ENCODE results near the gene PON2. TPM values are rescaled to one million over a fixed set of nuclear protein-coding genes. Genes with fewer than 3 reads are reported as not detected.

PON2 gene
- total and polyA plus RNA-seq, 2 experiments from 2014 or later = 39.4 to 42.4 TPM

DNA sequence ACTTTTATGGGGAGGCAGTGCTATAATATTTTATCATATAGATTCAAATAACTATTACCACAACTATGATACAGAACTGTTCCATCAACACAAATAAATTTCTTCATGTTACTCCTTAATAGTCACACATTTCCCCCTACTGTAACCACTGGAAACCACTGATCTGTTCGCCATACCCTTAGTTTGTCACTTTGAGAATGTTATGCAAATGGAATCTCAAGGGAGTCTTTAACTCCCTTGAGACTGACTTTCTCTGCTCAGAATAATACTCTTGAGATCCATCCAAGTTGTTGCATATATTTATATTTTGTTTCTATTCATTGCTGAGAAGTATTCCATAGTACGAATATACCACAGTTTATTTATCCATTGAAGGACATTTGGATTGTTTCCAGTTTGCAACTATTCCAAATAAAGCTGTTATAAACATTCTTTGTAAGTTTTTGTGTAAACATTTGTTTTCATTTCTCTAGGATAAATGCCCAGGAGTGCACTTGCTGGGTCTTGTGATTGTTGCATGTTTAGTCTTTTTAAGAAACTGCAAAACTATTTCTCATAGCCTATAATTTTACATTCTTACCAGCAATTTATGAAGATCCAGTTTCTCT, 19.7 kb upstream of the PON2 start:
- H3K9me2 ChIP-seq (ENCODE audit: insufficient read depth) = no peaks in the 10 kb centered on the region
- no peak overlapping the region for H2AFZ ChIP-seq
- H3F3A ChIP-seq (replicated peaks; ENCODE audit: low read depth) = no peaks in the 10 kb centered on the region
- Mint-ChIP-seq H3K36me3 (ENCODE audit: low read depth) (peaks cover 6% of the 10 kb centered on the region; the same call in 1 of the 3 replicates), H3K9me3 (peaks cover 15% of the 10 kb centered on the region), H3K27ac (no peak overlapping the region), H3K4me3 (no peak overlapping the region), H3K27me3 (ENCODE audit: insufficient read depth, low read depth, poor library complexity) (no peaks in the 10 kb centered on the region), H3K4me1 (no peaks in the 10 kb centered on the region)
- no peaks in the 10 kb centered on the region for H3K27me3 ChIP-seq (ENCODE audit: insufficient read depth)
- no peak overlapping the region for H3K4me2 ChIP-seq
- H3K4me3 ChIP-seq = no peak overlapping the region
- no peaks in the 10 kb centered on the region for H3K4me1 ChIP-seq (ENCODE audit: insufficient read depth)
- no peaks in the 10 kb centered on the region for H3K36me3 ChIP-seq (ENCODE audit: insufficient read depth)
- H3K27ac ChIP-seq (ENCODE audit: low read depth) = no peak overlapping the region
- no peaks in the 10 kb centered on the region for H4K20me1 ChIP-seq (replicated peaks; ENCODE audit: insufficient read depth)
- no peaks in the 10 kb centered on the region for H3K79me2 ChIP-seq (replicated peaks; ENCODE audit: insufficient read depth)
- DNase-seq (ENCODE audit: low spot score) = no peak
- no peak for ATAC-seq
- no peak for TF ChIP-seq POLR2AphosphoS5 (IDR thresholded peaks at IDR 0.05; ENCODE audit: low read depth)
- TF ChIP-seq, protein P1, sequence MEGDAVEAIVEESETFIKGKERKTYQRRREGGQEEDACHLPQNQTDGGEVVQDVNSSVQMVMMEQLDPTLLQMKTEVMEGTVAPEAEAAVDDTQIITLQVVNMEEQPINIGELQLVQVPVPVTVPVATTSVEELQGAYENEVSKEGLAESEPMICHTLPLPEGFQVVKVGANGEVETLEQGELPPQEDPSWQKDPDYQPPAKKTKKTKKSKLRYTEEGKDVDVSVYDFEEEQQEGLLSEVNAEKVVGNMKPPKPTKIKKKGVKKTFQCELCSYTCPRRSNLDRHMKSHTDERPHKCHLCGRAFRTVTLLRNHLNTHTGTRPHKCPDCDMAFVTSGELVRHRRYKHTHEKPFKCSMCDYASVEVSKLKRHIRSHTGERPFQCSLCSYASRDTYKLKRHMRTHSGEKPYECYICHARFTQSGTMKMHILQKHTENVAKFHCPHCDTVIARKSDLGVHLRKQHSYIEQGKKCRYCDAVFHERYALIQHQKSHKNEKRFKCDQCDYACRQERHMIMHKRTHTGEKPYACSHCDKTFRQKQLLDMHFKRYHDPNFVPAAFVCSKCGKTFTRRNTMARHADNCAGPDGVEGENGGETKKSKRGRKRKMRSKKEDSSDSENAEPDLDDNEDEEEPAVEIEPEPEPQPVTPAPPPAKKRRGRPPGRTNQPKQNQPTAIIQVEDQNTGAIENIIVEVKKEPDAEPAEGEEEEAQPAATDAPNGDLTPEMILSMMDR (conservative IDR thresholded peaks at IDR 0.05; ENCODE audit: low read depth in 2 of 2) = no peak
- TF ChIP-seq ZNF331 (CRISPR knock-in tag; IDR thresholded peaks at IDR 0.05; ENCODE audit: low read depth) = no peak
- no peak for TF ChIP-seq JUNB (IDR thresholded peaks at IDR 0.05; ENCODE audit: unreplicated experiment)
- TF ChIP-seq ZNF114 (CRISPR knock-in tag; IDR thresholded peaks at IDR 0.05) = no peak
- TF ChIP-seq EZH2 (IDR thresholded peaks at IDR 0.05; ENCODE audit: low read depth, unreplicated experiment) = no peak

DNA sequence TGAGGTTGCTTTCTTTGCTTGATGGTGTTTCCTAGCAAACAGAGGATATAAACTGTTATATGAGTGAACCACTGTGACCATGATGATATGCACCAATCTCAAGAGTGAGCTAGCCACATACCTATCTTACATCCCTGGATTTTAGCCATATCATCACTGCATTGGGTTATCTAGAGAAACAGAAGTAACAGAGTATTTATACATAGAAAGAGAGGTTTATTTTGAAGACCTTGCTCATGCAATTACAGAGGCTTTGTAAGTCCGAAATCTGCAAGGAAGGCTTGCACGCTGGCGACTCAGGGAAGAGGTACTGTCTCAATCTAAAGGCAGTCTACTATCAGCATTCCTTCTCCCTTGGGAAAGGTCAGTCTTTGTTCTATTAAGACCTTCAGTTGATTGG, 11.8 kb upstream of the PON2 start:
- H3K4me3 Mint-ChIP-seq = no peak overlapping the region
- H3K4me2 ChIP-seq = no peak overlapping the region
- no peak overlapping the region for H3K27ac ChIP-seq (ENCODE audit: low read depth)
- no peaks in the 10 kb centered on the region for H3K27me3 ChIP-seq (ENCODE audit: insufficient read depth)
- H3K4me1 ChIP-seq (ENCODE audit: insufficient read depth) = no peaks in the 10 kb centered on the region
- H2AFZ ChIP-seq = no peak overlapping the region
- no peak for ATAC-seq
- no peaks in the 10 kb centered on the region for H4K20me1 ChIP-seq (replicated peaks; ENCODE audit: insufficient read depth)
- no peaks in the 10 kb centered on the region for H3K36me3 ChIP-seq (ENCODE audit: insufficient read depth)
- H3K27me3 Mint-ChIP-seq (ENCODE audit: insufficient read depth, low read depth, poor library complexity) = no peaks in the 10 kb centered on the region
- no peaks in the 10 kb centered on the region for H3K36me3 Mint-ChIP-seq (ENCODE audit: low read depth)
- H3F3A ChIP-seq (replicated peaks; ENCODE audit: low read depth) = no peaks in the 10 kb centered on the region
- no peaks in the 10 kb centered on the region for H3K79me2 ChIP-seq (replicated peaks; ENCODE audit: insufficient read depth)
- H3K9me2 ChIP-seq (ENCODE audit: insufficient read depth) = no peaks in the 10 kb centered on the region
- no peaks in the 10 kb centered on the region for H3K9me3 Mint-ChIP-seq
- no peak overlapping the region for H3K4me3 ChIP-seq
- no peaks in the 10 kb centered on the region for H3K4me1 Mint-ChIP-seq
- H3K27ac Mint-ChIP-seq = no peak overlapping the region
- DNase-seq (ENCODE audit: low spot score) = no peak
- TF ChIP-seq NANOG (IDR thresholded peaks at IDR 0.05; ENCODE audit: borderline replicate concordance) (no peak), EZH2 (IDR thresholded peaks at IDR 0.05; ENCODE audit: low read depth, unreplicated experiment) (no peak), ZNF331 (CRISPR knock-in tag; IDR thresholded peaks at IDR 0.05; ENCODE audit: low read depth) (no peak), CREB1 (CRISPR knock-in tag; IDR thresholded peaks at IDR 0.05; ENCODE audit: low read depth) (no peak)
- TF ChIP-seq, protein P2, sequence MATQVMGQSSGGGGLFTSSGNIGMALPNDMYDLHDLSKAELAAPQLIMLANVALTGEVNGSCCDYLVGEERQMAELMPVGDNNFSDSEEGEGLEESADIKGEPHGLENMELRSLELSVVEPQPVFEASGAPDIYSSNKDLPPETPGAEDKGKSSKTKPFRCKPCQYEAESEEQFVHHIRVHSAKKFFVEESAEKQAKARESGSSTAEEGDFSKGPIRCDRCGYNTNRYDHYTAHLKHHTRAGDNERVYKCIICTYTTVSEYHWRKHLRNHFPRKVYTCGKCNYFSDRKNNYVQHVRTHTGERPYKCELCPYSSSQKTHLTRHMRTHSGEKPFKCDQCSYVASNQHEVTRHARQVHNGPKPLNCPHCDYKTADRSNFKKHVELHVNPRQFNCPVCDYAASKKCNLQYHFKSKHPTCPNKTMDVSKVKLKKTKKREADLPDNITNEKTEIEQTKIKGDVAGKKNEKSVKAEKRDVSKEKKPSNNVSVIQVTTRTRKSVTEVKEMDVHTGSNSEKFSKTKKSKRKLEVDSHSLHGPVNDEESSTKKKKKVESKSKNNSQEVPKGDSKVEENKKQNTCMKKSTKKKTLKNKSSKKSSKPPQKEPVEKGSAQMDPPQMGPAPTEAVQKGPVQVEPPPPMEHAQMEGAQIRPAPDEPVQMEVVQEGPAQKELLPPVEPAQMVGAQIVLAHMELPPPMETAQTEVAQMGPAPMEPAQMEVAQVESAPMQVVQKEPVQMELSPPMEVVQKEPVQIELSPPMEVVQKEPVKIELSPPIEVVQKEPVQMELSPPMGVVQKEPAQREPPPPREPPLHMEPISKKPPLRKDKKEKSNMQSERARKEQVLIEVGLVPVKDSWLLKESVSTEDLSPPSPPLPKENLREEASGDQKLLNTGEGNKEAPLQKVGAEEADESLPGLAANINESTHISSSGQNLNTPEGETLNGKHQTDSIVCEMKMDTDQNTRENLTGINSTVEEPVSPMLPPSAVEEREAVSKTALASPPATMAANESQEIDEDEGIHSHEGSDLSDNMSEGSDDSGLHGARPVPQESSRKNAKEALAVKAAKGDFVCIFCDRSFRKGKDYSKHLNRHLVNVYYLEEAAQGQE (IDR thresholded peaks at IDR 0.05; ENCODE audit: unreplicated experiment) = no peak
- TF ChIP-seq, protein P3, sequence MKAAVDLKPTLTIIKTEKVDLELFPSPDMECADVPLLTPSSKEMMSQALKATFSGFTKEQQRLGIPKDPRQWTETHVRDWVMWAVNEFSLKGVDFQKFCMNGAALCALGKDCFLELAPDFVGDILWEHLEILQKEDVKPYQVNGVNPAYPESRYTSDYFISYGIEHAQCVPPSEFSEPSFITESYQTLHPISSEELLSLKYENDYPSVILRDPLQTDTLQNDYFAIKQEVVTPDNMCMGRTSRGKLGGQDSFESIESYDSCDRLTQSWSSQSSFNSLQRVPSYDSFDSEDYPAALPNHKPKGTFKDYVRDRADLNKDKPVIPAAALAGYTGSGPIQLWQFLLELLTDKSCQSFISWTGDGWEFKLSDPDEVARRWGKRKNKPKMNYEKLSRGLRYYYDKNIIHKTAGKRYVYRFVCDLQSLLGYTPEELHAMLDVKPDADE (IDR thresholded peaks at IDR 0.05) = no peak
